ENCODE data around the gene PRR14.

DNA sequence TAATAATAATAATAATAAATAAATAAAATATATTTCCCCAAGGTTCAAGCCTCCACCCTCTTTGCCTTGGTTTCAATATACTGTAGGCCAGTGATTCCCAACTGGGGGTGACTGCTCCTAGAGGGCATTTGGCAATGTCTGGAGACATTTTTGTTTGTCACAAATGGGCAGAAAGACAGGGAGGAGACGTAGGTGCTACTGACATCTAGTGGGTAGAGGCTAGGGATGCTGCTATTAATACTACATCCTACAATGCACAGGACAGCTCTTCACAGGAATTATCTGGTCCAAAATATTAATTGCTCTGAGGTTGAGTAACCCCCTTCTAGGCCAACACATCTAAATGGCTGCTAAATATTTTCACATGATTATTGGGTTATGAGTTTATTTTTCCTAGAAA lies 12.8 kb upstream of the PRR14 start:
- TF ChIP-seq ZNF274 (IDR thresholded peaks at IDR 0.05; ENCODE audit: low read depth, low read length) (no peak), SUZ12 (IDR thresholded peaks at IDR 0.05; ENCODE audit: extremely low read depth, insufficient read depth, insufficient read length) (no peak), YY1 (IDR thresholded peaks at IDR 0.05; ENCODE audit: insufficient read depth, insufficient read length) (no peak)
